ENCODE data around the gene ANTXR1.

ANTXR1 gene

DNA sequence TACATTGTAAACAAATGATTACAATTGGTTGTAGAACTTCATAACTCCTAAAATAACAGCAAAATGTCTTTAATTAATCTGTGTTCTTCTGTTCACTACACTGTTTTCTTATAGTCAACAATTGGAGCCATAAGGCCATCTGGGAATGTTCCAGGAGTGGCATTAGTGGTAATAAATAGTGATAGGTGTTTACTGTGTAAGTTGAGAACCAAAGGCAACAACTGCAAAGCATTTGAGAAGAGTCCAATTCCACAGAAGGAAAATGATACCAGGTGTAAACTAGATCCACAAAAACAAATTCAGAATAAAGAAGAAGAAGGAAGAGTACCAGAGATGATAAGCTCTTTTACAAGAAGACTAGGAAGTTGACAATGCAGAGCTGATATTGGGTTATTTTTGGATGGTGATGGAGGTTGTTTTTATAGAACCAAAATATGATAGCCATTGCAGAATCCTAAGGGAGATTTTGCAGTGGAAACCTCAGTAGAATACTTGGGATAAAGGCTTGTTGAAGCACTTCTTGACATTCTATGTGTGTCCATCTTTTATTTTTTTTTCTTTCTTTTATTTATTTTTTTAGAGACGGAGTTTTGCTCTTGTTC lies 52.9 kb downstream of the ANTXR1 start:
- no peak overlapping the region for H3K4me3 ChIP-seq (ENCODE audit: low read depth, low read length)
- TF ChIP-seq, protein P1, sequence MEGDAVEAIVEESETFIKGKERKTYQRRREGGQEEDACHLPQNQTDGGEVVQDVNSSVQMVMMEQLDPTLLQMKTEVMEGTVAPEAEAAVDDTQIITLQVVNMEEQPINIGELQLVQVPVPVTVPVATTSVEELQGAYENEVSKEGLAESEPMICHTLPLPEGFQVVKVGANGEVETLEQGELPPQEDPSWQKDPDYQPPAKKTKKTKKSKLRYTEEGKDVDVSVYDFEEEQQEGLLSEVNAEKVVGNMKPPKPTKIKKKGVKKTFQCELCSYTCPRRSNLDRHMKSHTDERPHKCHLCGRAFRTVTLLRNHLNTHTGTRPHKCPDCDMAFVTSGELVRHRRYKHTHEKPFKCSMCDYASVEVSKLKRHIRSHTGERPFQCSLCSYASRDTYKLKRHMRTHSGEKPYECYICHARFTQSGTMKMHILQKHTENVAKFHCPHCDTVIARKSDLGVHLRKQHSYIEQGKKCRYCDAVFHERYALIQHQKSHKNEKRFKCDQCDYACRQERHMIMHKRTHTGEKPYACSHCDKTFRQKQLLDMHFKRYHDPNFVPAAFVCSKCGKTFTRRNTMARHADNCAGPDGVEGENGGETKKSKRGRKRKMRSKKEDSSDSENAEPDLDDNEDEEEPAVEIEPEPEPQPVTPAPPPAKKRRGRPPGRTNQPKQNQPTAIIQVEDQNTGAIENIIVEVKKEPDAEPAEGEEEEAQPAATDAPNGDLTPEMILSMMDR (IDR thresholded peaks at IDR 0.05; ENCODE audit: insufficient read depth, low read depth, low read length, missing control alignments) = no peak
- no peak for DNase-seq (ENCODE audit: low read depth)

DNA sequence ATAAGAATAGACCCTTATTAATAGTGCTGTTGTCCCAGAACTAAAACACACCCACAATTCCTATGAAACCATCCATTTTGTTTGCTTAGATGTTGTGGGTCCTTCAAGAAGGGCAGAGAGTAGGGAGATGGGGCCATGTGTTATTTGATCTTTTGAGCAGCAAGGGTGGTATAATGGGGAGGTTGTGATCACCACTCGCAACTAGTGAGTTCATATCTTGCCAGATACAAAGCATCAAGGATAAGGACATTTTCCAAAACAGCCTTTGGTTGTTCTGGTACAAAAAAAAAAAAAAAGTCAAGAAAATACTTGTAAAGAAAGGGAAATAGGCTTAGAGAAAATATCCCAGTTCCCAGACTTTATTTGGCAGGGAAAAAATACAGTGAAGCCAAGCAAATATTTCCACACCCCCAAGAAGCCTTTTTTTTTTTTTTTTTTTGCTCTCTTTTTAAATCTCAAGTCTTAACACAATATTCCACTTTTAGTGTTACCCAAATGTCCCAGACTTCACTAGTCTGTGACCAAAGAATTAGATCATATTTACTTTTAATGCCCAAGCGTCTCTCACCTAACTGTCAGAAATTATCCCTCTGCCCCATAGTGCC lies 54.1 kb downstream of the ANTXR1 start:
- TF ChIP-seq, protein P1 (IDR thresholded peaks at IDR 0.05; ENCODE audit: insufficient read depth, low read depth, low read length, missing control alignments) = no peak
- H3K4me3 ChIP-seq (ENCODE audit: low read depth, low read length) = no peak overlapping the region
- DNase-seq (ENCODE audit: low read depth) = no peak

DNA sequence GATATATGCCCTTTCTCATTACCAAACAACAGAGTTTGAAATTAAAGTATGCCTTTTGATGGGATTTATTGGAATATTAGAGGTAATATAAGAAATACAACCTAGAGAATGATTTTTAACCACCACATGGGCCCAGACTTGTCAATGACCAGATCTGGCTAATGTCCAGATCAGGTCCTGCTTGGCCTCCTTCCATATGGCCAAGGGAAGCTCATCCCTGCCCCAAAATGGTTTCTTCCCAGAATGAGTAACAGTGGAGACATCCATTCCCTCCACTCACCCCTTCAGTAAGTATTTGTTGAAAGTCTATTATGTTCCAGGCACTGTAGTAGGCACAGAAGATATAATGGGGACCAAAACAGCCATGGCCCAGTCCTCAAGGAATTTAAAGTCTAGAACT lies 54.9 kb downstream of the ANTXR1 start:
- H3K4me3 ChIP-seq (ENCODE audit: low read depth, low read length) = no peak overlapping the region
- DNase-seq (ENCODE audit: low read depth) = no peak
- TF ChIP-seq, protein P1 (IDR thresholded peaks at IDR 0.05; ENCODE audit: insufficient read depth, low read depth, low read length, missing control alignments) = no peak

DNA sequence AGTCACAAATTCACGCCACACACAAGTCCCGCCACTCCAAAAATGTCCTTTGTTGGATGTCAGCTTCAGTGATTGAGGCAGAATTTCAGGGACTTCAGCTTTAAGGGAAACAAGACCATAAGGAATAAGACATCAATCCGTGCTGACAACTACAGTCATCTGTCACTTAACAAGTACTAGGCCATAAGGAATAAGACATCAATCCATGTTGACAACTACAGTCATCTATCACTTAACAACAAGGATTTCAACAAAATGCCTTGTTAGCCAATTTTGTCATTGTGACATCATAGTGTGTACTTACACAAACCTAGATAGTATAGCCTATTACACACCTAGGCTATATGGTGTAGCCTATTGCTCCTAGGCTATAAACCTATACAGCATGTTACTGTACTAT lies 58.0 kb downstream of the ANTXR1 start:
- no peak for DNase-seq (ENCODE audit: low read depth)
- no peak overlapping the region for H3K4me3 ChIP-seq (ENCODE audit: low read depth, low read length)

DNA sequence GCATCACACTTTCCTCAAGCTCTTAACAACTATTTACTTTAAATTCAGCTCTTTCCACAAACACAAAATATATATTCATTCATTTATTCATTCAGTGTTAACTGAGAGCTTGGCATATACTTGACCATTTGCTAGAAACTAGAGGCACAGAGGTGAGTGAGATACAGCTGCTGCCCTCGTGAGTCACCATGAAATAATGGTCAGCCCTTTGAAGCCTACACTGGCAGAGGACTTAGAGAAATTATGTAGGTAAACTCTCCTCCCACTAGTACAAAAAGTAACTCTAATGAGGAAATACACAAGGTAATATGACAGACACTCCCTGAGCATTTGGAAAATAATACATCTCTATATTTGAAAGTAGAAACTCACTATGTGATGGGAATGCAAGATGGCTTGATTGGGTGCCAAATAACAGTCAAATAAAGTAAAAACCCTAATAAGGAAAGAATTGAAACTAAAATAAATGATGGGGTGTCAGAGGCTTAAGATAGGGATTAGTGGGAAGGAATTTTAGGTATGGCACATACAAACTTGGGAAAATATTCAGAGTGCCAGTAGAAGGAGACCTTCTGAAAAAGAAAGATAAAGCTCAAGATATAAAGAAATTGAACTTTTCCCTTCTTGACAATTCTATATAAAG lies 61.1 kb downstream of the ANTXR1 start:
- TF ChIP-seq, protein P1 (IDR thresholded peaks at IDR 0.05; ENCODE audit: insufficient read depth, low read depth, low read length, missing control alignments) = no peak
- no peak for DNase-seq (ENCODE audit: low read depth)
- no peak overlapping the region for H3K4me3 ChIP-seq (ENCODE audit: low read depth, low read length)

More for the DNA sequence above, 58.0 kb downstream of the ANTXR1 start:
- TF ChIP-seq, protein P1 (IDR thresholded peaks at IDR 0.05; ENCODE audit: insufficient read depth, low read depth, low read length, missing control alignments) = no peak

DNA sequence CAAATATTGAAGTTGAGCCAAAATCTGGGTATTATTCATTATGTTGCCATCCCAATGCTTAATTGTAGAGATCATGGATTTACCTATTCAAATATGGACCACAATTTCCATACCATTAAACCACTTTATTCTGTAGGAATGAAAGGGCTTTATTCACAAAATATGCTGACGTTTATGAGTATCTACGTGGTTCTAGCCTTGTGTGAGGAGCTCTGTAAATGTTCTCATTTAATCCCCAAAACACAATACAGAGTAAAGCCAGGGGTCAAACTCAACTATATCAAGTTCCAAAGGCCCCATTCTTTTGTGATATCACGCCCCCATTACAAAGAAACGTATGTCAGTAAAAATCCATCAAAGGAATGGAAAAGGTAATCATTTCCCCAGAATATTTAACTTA lies 61.9 kb downstream of the ANTXR1 start:
- TF ChIP-seq, protein P1 (IDR thresholded peaks at IDR 0.05; ENCODE audit: insufficient read depth, low read depth, low read length, missing control alignments) = no peak
- DNase-seq (ENCODE audit: low read depth) = no peak
- H3K4me3 ChIP-seq (ENCODE audit: low read depth, low read length) = no peak overlapping the region

All from GM12865 (cell line).